ENCODE results near the gene SLC9A9. TPM values are rescaled to one million over a fixed set of nuclear protein-coding genes. Genes with fewer than 3 reads are reported as not detected.

Gene SLC9A9
- polyA plus RNA-seq, 1 of the 3 experiments (the other 2 are of a cell fraction): 0.05 TPM

GRCh38 chr3:143419611-143420010 is 428.7 kb downstream of the SLC9A9 start:
- no peak for DNase-seq
- H3K4me1 ChIP-seq (ENCODE audit: control insufficient read depth in 1 of 2, insufficient read depth in 2 of 2, low read depth in 1 of 2, low read length in 1 of 2): no peaks in the 10 kb centered on the region
- H3K27ac ChIP-seq (ENCODE audit: low read depth in 2 of 2, low read length in 1 of 2): no peak overlapping the region
- no peak overlapping the region for H2AFZ ChIP-seq (ENCODE audit: low read depth)
- H4K20me1 ChIP-seq (ENCODE audit: insufficient read depth): no peaks in the 10 kb centered on the region
- no peak overlapping the region for H3K4me2 ChIP-seq
- no peaks in the 10 kb centered on the region for H3K9me3 ChIP-seq
- H3K36me3 ChIP-seq (replicated peaks in 1 of 2; ENCODE audit: control insufficient read depth in 1 of 2, insufficient read depth in 2 of 2, low read length in 1 of 2): no peaks in the 10 kb centered on the region
- no peaks in the 10 kb centered on the region; the same call in 1 of the 2 replicates for H3K27me3 ChIP-seq (ENCODE audit: insufficient read depth)
- ChIA-PET POLR2A (no interaction called here), CTCF (no interaction called here)
- no peaks in the 10 kb centered on the region for H3K79me2 ChIP-seq (ENCODE audit: insufficient read depth)
- no peaks in the 10 kb centered on the region for H3F3A ChIP-seq (replicated peaks; ENCODE audit: insufficient read depth)
- WGBS (ENCODE audit: low lambda C conversion rate): 12% methylated on average over 3 of the region's 3 CpGs
- H3K4me3 ChIP-seq (ENCODE audit: low read depth in 2 of 2, low read length in 1 of 2): no peak overlapping the region
- H3K9me2 ChIP-seq: no peaks in the 10 kb centered on the region
- H3K9ac ChIP-seq: no peak overlapping the region
- TF ChIP-seq RFX5 (IDR thresholded peaks at IDR 0.05; ENCODE audit: low read length) (no peak), CHD2 (IDR thresholded peaks at IDR 0.05; ENCODE audit: low read length, partially characterized antibody) (no peak), REST (IDR thresholded peaks at IDR 0.05; ENCODE audit: low read depth, low read length) (no peak), ZBTB33 (IDR thresholded peaks at IDR 0.05; ENCODE audit: borderline replicate concordance, low read depth) (no peak), GABPA (IDR thresholded peaks at IDR 0.05; ENCODE audit: low read depth) (no peak), NFIC (IDR thresholded peaks at IDR 0.05; ENCODE audit: borderline replicate concordance) (no peak), RAD21 (IDR thresholded peaks at IDR 0.05; ENCODE audit: low read length) (no peak), GATA2 (CRISPR knock-in tag; IDR thresholded peaks at IDR 0.05) (no peak), RCOR1 (IDR thresholded peaks at IDR 0.05; ENCODE audit: low read length) (no peak), TCF12 (IDR thresholded peaks at IDR 0.05) (no peak), EZH2phosphoT487 (IDR thresholded peaks at IDR 0.05; ENCODE audit: borderline replicate concordance, low read depth) (no peak), USF1 (IDR thresholded peaks at IDR 0.05; ENCODE audit: borderline replicate concordance, low read depth) (no peak)

All from SK-N-SH (cell line).